ENCODE data around the gene MGP. TPM values are rescaled to one million over a fixed set of nuclear protein-coding genes. Genes with fewer than 3 reads are reported as not detected.

MGP gene
- total and polyA plus RNA-seq, 8 donors, result 30.3 to 179 (median 79.0) TPM

GRCh38 chr12:14923944-14924343 is 38.3 kb upstream of the MGP start:
- no peak for TF ChIP-seq CTCF (IDR thresholded peaks at IDR 0.05)
- Histone ChIP-seq H3K4me1 (peaks cover under 1 to 9% (median 6%) of the 10 kb centered on the region in 3 donors), H3K36me3 (peaks cover 0 to 19% (median 0%) of the 10 kb centered on the region in 3 donors), H3K4me3 (no peak overlapping the region), H3K9me3 (no peaks in the 10 kb centered on the region), H3K27ac (no peak overlapping the region), H3K27me3 (no peaks in the 10 kb centered on the region)
- DNase-seq (no peak), FAIRE-seq (no peak), ATAC-seq (no peak)
- intact Hi-C loops (cut with DNase I), result loop anchor here in 1 of 3 donors (10.0 kb wide), 1 partner anchor 79 kb away; the partner anchor contains the start of gene ART4
- 99 to 100% methylated on average over 2 of the region's 2 CpGs for WGBS, 2 donors

GRCh38 chr12:14921218-14921617 is 35.6 kb upstream of the MGP start:
- ATAC-seq, result no peak
- intact Hi-C loops (cut with DNase I), result loop anchor here in 1 of 3 donors (10.0 kb wide), 1 partner anchor 76 kb away; the partner anchor contains the start of gene ART4
- FAIRE-seq, result no peak

GRCh38 chr12:14920475-14921126 is 34.9 kb upstream of the MGP start:
- 71 to 80% methylated on average over 7 of the region's 7 CpGs for WGBS, 2 donors
- no peak for TF ChIP-seq CTCF (IDR thresholded peaks at IDR 0.05)
- no peak for ATAC-seq

More at GRCh38 chr12:14921218-14921617, 35.6 kb upstream of the MGP start:
- Histone ChIP-seq H3K4me1 (no peaks in the 10 kb centered on the region), H3K27me3 (no peaks in the 10 kb centered on the region), H3K36me3 (peaks cover 0 to 44% (median 0%) of the 10 kb centered on the region in 3 donors), H3K9me3 (no peaks in the 10 kb centered on the region), H3K27ac (no peak overlapping the region), H3K4me3 (no peak overlapping the region)
- DNase-seq, result no peak
- TF ChIP-seq CTCF (IDR thresholded peaks at IDR 0.05), result no peak
- 94 to 95% methylated on average over 2 of the region's 2 CpGs for WGBS, 2 donors

GRCh38 chr12:14919455-14919854 is 33.8 kb upstream of the MGP start:
- no peak for TF ChIP-seq CTCF (IDR thresholded peaks at IDR 0.05)
- H3K4me1 ChIP-seq, result no peaks in the 10 kb centered on the region
- intact Hi-C loops (cut with DNase I), result no loop called here

More at GRCh38 chr12:14920475-14921126, 34.9 kb upstream of the MGP start:
- peaks cover 0 to 44% (median 0%) of the 10 kb centered on the region in 3 donors for H3K36me3 ChIP-seq
- no peak for DNase-seq
- no peaks in the 10 kb centered on the region for H3K27me3 ChIP-seq
- intact Hi-C loops (cut with DNase I), result loop anchor here in 1 of 3 donors (10.0 kb wide), 1 partner anchor 76 kb away; the partner anchor contains the start of gene ART4
- no peaks in the 10 kb centered on the region for H3K9me3 ChIP-seq
- no peak overlapping the region for H3K27ac ChIP-seq
- no peak for FAIRE-seq
- H3K4me3 ChIP-seq, result no peak overlapping the region
- H3K4me1 ChIP-seq, result no peaks in the 10 kb centered on the region

GRCh38 chr12:14915736-14916135 is 30.1 kb upstream of the MGP start:
- FAIRE-seq (no peak), ATAC-seq (no peak), DNase-seq (no peak)
- no peaks in the 10 kb centered on the region for H3K27me3 ChIP-seq
- H3K36me3 ChIP-seq, result peaks cover 0 to 62% (median 0%) of the 10 kb centered on the region in 3 donors
- H3K4me3 ChIP-seq, result no peak overlapping the region
- H3K9me3 ChIP-seq, result no peaks in the 10 kb centered on the region
- H3K27ac ChIP-seq, result no peak overlapping the region
- intact Hi-C loops (cut with DNase I), result no loop called here
- no peaks in the 10 kb centered on the region for H3K4me1 ChIP-seq
- no peak for TF ChIP-seq CTCF (IDR thresholded peaks at IDR 0.05)
- 71 to 73% methylated on average over 2 of the region's 2 CpGs for WGBS, 2 donors

More at GRCh38 chr12:14919455-14919854, 33.8 kb upstream of the MGP start:
- FAIRE-seq (no peak), DNase-seq (no peak), ATAC-seq (no peak)
- Histone ChIP-seq H3K27ac (no peak overlapping the region), H3K4me3 (no peak overlapping the region), H3K9me3 (no peaks in the 10 kb centered on the region), H3K27me3 (no peaks in the 10 kb centered on the region), H3K36me3 (peaks cover 0 to 52% (median 0%) of the 10 kb centered on the region in 3 donors)

Measured in pancreas (tissue), 10 donors.